GM12892 (cell line): ENCODE results near the gene SDHA.

Source experiments
- POLR2A ChIP-seq: IDR thresholded peaks from 2 replicates; pipeline ENCODE4 v1.6.1; 2011; ENCODE audit warnings: low read depth, low read length, control low read depth
- POLR2AphosphoS5 ChIP-seq: IDR thresholded peaks from 2 replicates; pipeline ENCODE4 v1.6.1; 2011; ENCODE audit warnings: low read depth, low read length, control low read depth

DNA sequence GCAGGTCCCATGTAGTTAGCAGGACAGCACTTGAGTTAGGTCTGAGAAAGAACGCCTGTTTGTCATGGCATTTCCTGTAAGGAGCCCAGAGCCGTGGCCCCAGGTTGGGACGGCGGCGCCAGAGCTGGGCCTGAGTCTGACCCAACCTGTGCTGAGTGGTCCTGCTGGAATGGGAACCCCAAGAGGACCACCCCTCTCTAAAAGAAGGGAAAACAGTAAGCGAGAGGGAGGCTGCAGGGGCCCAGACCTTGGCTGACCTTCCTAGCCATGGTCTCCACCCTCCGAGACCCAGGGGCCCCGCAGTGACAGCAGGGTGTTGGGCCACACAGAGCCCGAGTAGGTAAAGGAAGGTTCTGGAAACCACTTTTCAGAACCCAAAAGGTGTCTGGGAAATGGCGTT lies 28.6 kb upstream of the SDHA start:
- no peak for TF ChIP-seq POLR2AphosphoS5
- no peak for TF ChIP-seq POLR2A
